ENCODE results near the gene NINJ1.
A peak's percentile ranks its signal among the peaks of the same experiment; 100 is the strongest.

The NINJ1 gene

GRCh38 chr9:93099551-93100275, 34.3 kb downstream of the NINJ1 start:
- no peak for DNase-seq

- peak; percentile 72 for DNase-seq
These were observed 35.7 kb downstream of the NINJ1 start for GRCh38 chr9:93098236-93098946.

DNA sequence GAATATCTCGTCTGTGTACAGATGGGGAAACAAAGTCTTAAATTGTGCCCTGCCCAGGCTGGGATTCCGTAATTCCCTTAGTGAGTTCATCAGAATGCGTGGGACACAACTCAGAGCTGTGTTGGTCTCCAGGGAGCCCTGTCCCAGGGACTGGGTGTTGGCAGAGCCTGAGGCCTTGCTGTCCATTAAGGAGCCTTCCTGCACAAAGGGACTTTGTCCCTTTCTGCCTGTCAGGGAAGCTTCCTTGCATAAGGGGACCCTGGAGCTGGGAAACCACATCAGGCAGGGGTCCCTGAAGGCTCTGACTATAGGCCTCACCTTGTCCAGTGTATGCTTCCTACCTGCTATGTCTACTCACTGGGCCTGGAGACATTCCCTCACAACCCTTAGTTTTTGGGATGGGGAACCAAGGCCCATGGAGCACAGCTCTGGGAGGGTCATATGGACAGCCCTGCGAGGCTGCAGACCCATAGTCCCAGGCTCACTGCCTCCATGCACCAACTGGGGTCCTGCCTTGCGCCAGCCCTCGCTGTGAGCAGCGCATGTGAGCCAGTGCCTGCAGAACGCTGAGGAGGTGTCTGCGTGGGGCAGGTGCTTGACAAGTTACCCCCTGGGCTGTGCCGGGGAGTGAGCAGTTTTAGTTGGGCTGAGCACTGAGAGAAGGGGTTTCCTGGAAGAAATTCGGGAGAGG, 36.4 kb downstream of the NINJ1 start:
- DNase-seq: no peak

- DNase-seq: no peak
These were observed 37.2 kb downstream of the NINJ1 start for GRCh38 chr9:93096811-93097382.

DNA sequence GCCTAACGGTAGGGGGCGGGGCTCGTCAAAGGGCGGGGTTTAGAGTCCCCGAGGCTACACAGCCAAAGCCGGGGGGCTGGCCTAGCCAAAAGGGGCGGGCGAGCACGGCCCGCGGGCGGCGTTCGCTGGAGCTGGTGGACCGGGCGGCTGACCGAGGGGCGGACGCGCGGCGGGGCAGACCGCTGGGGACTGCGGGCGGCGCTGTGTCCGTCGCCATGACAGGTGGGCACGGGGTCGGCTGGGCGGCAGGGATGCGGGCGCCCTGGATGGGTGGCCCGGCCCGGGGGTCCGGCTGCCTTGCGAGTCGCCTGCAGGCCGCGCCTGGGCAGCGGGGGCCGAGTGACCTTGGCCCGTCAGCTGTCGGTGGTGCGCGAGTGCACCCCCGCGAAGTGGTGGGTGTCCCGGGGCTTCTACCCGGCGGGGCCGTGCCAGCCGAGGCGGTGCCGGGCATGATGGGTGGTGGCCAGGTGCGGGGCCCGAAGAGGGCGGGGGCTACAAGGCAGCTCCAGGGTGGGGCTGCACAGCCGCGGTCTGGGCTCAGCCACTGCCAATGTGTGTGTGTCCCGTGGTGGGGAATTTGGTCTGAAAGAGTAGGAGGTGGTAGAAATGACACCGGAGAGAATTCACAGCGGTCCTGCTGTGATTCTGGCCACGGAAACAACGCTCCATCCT, 37.8 kb downstream of the NINJ1 start, which contains the start of gene CARD19:
CARD19 (plus strand) TSS at position 87 of the 672 bp plus-strand sequence; CDS start at position 216, 129 bp downstream.
- DNase-seq: peak; percentile 52

DNA sequence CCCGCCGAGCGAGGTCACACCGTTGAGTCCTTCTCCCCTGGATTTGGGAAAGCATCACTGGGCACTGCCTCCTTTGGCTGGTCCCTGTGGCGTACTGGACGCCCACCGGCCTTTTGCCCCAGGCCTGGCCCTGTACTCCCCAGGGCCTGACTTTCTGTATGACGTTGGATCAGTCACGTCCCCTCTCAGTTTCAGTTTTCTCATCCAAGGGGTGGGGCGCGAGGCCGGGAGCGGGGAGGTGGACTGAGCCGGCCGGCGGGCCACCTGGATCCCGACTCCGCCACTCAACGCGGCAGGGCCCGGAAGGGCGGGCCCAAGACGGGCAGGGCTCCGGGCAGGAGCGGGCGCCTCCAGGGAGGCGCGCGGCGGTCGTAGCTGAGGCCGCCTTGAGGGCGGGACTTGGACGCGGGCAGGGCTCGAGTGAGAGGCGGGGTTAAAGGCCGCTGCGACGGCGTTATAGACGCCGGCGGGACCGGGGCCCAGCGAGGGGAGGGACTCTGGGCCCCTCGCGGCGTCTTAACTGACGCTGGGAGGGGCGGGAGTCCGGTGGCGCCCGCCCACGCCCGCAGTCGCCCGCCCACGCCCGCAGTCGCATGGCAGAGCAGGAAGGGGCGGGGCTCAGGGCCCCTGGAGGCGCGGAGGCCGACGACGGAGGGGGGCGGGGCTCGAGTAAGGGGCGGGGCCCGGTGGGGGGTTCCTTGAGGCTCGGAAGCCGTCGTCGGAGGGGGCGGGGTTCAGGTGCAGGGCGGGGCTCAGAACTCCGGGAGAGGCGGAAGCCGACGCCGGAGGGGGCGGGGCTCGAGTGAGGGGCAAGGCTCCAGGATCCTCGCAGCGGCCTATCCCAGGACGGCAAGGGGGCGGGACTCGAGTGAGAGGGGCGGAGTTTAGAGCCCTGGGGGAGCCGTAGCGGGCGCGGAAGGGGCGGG, 38.6 kb downstream of the NINJ1 start:
- DNase-seq: peak; percentile 100

DNA sequence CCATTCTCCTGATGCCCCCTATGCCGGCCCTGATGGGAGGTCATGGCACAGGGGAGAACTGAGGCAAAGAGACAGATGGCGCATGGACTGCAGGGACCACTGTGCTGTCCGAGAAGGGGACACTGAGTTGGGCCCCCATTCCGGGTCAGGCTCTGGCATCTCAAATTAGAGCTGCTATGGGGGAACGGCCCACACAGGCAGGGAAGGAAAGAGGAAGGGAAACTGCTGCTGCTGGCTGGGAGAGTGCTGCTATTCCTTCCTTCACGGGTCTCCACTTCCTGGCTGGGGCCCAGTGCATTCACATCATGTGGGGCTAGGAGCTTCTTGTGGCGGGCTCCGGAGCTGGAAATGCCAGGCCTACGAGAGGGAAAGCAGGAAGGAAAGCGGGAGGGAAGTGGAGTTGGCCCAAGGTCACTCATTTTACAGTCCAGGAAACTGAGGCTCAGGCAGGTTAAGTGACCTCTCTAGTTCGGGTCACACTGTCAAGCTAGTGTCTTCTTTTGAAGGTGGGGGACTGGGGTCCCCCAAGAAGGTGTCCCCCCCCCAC, 39.3 kb downstream of the NINJ1 start:
- no peak for DNase-seq

DNA sequence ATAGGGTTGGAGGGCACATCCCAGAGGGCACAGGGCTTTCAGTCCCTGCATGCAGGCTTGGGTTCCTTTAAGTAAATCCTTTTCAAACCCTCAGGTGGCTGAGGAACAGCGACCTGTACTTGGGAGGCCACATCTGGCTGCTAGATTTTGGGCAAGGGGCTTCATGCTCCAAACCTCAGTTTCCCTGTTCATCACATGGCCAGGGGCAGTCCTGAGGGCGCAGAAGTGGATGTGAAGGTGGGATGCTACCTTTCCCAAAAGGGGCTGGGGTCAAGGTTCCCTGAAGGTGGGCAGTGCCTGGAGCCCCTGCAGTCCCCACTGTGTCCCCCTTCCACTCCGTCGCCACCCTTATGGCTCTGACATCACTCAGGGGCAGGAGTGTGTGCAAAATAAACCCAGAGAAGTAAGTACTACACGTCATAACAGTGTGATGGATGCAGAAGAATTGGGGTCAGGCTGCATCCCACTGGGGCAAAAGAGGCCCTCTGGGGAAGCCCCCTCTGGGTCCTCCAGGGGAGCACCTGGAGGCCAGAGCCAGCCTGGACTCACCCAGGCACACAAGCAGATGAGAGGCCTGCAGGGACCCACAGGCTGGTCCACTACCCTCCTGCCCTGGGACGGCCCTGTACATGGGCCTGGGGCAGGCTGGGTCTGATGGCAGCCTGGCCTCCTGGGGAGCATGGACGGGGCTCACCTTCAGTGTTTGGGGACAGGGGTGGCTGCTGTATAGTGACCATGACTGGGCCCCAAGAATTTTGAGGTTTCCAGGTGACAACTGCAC, 40.0 kb downstream of the NINJ1 start:
- DNase-seq: no peak

DNA sequence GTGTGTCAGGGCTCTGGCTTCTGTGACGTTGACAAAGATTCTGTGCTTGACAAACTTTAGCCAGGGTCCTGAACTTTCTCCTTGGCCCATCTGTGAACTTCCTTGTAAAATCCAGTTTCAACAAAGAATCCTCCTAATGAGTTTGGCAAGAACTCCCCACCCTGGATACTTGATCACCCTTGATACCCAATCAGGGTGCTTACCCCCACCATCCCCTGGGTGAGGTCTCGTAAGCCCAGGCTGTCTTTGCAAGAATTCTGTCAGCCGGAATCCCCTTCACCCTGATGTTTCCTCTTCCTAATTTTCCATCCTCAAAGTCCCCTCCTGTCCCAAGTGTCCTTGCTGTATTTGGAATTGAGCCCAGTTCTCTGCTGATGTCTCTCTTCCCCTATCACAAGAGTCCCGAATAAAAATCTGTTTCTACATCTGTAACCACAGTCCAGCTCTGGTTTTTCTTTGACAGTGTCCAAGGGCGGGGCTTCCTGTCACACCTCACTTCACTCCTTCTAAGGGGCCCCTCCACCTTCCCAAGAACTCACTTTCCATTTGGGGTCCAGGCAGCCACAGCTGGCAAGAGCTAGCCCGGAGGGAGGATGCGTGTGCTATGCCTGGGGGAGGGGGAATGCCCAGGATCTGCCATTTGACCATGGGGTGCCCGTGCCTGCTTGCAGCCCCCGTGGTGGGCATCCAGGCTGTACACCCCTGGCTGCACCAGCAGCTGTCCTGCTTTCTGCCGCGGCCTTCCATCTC, 40.7 kb downstream of the NINJ1 start:
- no peak for DNase-seq

DNA sequence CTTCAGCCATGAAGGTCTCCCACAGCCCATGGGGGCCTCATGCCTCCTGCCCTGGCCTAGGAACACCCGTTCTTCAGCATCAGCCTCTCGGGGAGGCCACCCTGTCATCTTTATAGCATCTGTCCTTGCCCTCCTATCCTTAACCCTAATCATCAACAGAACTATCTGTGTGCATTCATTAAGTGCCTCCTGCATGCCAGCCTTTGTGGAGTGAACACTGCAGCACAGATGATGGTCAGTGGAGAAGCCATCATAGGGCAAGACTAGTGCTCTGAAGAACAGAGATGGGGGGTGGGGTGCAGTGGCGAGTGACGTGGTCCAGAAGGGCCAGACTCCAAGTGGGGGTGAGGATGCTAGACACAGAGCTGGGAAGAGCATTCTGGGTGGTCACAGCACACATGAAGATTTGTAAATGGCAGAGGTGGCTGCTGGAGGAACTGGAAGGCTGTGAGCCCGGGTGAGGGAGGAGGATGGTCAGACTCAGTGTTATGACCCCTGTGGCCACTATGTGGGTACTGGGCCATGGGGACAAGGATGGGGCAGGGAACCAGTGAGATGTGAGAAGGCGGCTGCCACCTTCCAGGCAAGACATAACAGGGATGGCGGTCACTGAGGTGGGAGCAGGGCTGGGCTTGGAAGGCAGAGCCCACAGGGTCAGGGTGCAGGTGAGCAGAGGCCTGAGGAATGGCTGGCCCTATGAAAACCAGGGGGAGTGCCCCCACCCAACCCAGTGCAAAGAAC, 41.6 kb downstream of the NINJ1 start:
- no peak for DNase-seq

GRCh38 chr9:93091453-93092081, 42.5 kb downstream of the NINJ1 start:
- DNase-seq: peak; percentile 79

DNA sequence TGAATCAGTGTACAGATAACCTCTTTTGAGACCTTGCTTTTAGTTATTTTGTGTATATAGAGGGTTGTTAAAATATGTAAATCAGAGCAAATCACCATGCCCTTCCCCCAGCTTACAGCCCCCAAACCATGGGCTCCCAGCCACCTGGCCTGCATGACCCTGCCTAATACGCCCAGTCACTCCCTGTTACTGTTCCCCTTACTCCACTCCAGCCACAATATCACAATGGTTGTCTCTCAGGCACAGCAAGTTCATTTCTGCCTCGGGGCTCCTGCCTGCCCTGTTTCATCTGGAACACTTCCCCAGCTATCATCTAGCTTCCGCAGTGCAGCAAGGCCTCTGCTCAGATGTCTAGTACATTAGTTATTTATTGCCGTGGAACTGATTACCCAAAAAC, 43.0 kb downstream of the NINJ1 start:
- DNase-seq: no peak

GRCh38 chr9:93090091-93090655, 43.9 kb downstream of the NINJ1 start:
- DNase-seq: no peak

DNA sequence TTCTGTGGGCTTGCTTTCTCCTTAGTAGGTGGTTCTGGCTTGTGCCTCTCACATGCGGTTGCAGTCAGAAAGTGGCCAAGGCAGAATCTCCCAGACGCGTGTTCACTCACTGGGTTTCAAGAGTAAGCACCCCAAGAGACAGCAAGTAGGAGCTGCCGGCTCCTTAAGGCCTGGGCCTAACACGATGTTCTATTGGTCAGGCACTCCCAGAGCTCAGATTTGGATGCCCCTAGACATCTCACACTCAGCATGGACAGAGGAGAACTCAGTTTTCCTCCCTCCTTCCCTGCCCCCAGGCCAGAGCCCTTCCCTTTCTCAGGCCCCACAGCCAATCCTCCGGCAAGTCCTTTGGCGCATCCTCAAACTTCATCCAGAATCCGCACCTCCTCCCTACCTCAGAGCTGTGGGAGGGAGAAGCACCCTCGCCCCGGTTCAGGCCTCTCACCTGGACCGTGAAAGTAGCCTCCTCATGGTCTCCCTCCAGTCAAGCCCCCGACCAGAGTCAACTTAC, 44.5 kb downstream of the NINJ1 start:
- DNase-seq: no peak

DNA sequence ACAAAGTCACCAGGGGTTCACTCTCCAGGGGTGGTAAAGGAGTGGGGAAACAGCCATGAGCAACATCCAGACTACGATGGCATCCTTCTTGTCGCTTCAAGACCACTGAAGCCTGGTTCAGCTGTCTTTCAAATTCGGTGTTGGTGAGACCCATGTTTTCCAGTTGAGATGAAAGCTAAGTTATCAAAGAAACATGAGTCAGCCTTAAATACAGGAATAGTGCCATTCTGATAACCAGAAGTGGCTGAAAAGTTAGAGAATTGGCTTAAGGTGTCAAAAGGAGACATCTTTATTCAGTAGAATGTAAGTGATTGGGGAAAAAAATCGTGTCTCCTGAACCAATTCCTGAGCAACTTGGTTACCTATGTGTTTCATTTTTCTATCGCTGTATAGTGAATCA, 45.0 kb downstream of the NINJ1 start:
- no peak for DNase-seq

DNA sequence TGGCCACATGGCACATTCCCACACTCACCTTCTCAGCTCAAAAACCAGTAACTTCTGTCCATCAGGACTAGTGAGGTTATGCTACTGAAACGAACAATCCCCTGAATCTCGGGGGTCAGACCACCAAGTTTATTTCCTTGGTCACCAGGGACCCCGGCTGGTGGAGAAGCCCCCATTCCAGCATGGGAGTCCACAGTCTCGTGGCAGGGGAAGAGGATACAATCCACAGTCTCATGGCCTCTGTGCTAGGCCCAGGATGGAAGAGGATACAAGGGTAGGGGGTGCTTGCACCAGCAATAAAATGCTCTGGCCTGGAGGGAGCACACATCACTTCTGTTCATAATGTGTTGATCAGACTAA, 45.4 kb downstream of the NINJ1 start:
- no peak for DNase-seq

GRCh38 chr9:93087971-93088655, 45.9 kb downstream of the NINJ1 start:
- DNase-seq: no peak

Data from stimulated activated CD4-positive, alpha-beta T cell treated with anti-CD3 and anti-CD28 coated beads, Interleukin-4, amount 100 ng/mL, for 24 hours (primary cell).